ENCODE results near the gene TMEM132D. TPM values are rescaled to one million over a fixed set of nuclear protein-coding genes. Genes with fewer than 3 reads are reported as not detected.

TMEM132D gene
- total and polyA plus RNA-seq, 2 of the 8 experiments (the other 6 are each of a cell fraction or from before 2014, with no cell fraction given), result 3.5 to 10.1 TPM

DNA sequence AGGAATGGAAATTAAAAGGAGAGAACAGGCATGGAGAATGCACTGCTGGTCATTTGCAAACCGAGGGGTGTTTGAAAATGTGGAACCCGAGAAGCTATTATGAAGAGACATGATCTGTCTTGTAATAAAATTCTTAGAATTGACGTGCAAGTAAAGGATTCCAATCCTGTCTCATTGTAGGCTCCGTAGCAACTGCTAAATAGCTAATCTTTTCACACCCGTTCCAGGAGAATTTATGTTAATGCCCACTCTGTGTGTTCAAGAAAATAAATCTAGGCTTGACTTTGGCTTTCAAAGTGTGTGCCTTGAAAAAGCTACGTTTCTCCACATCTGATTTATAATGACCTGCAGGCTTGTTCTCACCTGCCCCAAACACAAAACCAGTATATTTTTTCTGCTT lies 669.6 kb downstream of the TMEM132D start:
- no peaks in the 10 kb centered on the region for H3K79me1 ChIP-seq (ENCODE audit: low read depth, low read length)
- no peak overlapping the region for H2AFZ ChIP-seq (ENCODE audit: low read length)
- H4K20me1 ChIP-seq (replicated peaks in 1 of 2; ENCODE audit: control insufficient read depth in 1 of 2, insufficient read depth in 2 of 2, low read length in 2 of 2), result no peaks in the 10 kb centered on the region
- no peak overlapping the region for H3K14ac ChIP-seq (ENCODE audit: insufficient read length)
- no peaks in the 10 kb centered on the region for H3K23me2 ChIP-seq (ENCODE audit: low read depth, low read length)
- H3K18ac ChIP-seq (ENCODE audit: extremely low read depth, low read length), result no peak overlapping the region
- H3K4me1 ChIP-seq (replicated peaks in 1 of 4; ENCODE audit: control insufficient read depth in 3 of 4, insufficient read depth in 4 of 4, low read length in 3 of 4), result no peaks in the 10 kb centered on the region
- 77% methylated on average over 6 of the region's 6 CpGs; no CpG with 5 or more reads in 1 of the 2 experiments for WGBS, 2 experiments (ENCODE audit: extremely low coverage in 1 of 2, insufficient coverage in 1 of 2, insufficient read length in 1 of 2, insufficient replicate concordance in 2 of 2, low coverage in 1 of 2, low lambda C conversion rate in 2 of 2, missing lambda C conversion rate in 1 of 2)
- H2BK12ac ChIP-seq (ENCODE audit: low read depth, low read length), result no peak overlapping the region
- no peak overlapping the region for H4K8ac ChIP-seq (ENCODE audit: extremely low read depth, insufficient read depth, low read length)
- no peak overlapping the region for H2BK5ac ChIP-seq (ENCODE audit: low read depth, low read length)
- no peaks in the 10 kb centered on the region for H3K9me3 ChIP-seq (ENCODE audit: insufficient read depth in 2 of 2, low read depth in 1 of 2, low read length in 1 of 2)
- DNase-seq (ENCODE audit: low read depth in 1 of 2, low spot score in 2 of 2) (no peak), FAIRE-seq (no peak)
- H3K27ac ChIP-seq (ENCODE audit: low read depth, low read length), result no peak overlapping the region
- no peak overlapping the region for H2BK120ac ChIP-seq (replicated peaks; ENCODE audit: low read depth, low read length)
- no peak overlapping the region for H2BK20ac ChIP-seq (ENCODE audit: low read length)
- H2AK5ac ChIP-seq (ENCODE audit: low read depth, low read length), result no peak overlapping the region
- no peak overlapping the region for H2BK15ac ChIP-seq (ENCODE audit: low read length)
- no peak overlapping the region for H3K4me3 ChIP-seq (ENCODE audit: extremely low read depth in 1 of 4, insufficient read depth in 2 of 4, low read depth in 3 of 4, low read length in 4 of 4)
- H3K4me2 ChIP-seq (ENCODE audit: insufficient read depth in 1 of 2, low read depth in 2 of 2, low read length in 2 of 2), result no peak overlapping the region
- no peak overlapping the region for H3K56ac ChIP-seq (replicated peaks; ENCODE audit: insufficient read length, low read depth, low read length)
- H3K36me3 ChIP-seq (ENCODE audit: control insufficient read depth in 2 of 4, insufficient read depth in 4 of 4, low read length in 3 of 4), result no peaks in the 10 kb centered on the region; a peak in 1 of 8 replicates
- H3K23ac ChIP-seq (ENCODE audit: insufficient read length), result no peak overlapping the region
- no peaks in the 10 kb centered on the region for H3K79me2 ChIP-seq (ENCODE audit: control insufficient read depth in 1 of 2, insufficient read depth in 2 of 2, low read length in 2 of 2)
- ChIA-PET POLR2A (ENCODE audit: partially characterized antibody) (no interaction called here), CTCF (ENCODE audit: partially characterized antibody) (interaction anchor here (0.9 to 2.0 kb wide), 3 partner anchors 9 to 677 kb away, joined by 3 to 7 read pairs (median 3); no protein-coding TSS in a partner anchor)
- no peak overlapping the region for H4K5ac ChIP-seq (ENCODE audit: insufficient read length, low read depth, low read length)
- H4K91ac ChIP-seq (replicated peaks; ENCODE audit: insufficient read length, low read length), result no peak overlapping the region
- no peaks in the 10 kb centered on the region for H3K27me3 ChIP-seq (replicated peaks in 1 of 4; ENCODE audit: control insufficient read depth in 3 of 4, extremely low read depth in 1 of 4, insufficient read depth in 3 of 4, low read length in 3 of 4)
- no peak overlapping the region for H3K4ac ChIP-seq (replicated peaks; ENCODE audit: insufficient read length, low read depth, low read length)
- no peak overlapping the region for H3K9ac ChIP-seq (replicated peaks in 1 of 4; ENCODE audit: extremely low read depth in 1 of 4, low read depth in 3 of 4, low read length in 3 of 4)
- TF ChIP-seq RXRA (IDR thresholded peaks at IDR 0.05; ENCODE audit: insufficient read depth, low read depth, low read length), result no peak
- no peak for TF ChIP-seq ATF2 (IDR thresholded peaks at IDR 0.05; ENCODE audit: low read length)
- no peak for TF ChIP-seq HDAC2 (IDR thresholded peaks at IDR 0.05; ENCODE audit: borderline replicate concordance in 1 of 2, low read depth in 2 of 2, low read length in 2 of 2)
- TF ChIP-seq SIX5 (IDR thresholded peaks at IDR 0.05; ENCODE audit: low read depth, low read length), result no peak
- no peak for TF ChIP-seq SP1 (IDR thresholded peaks at IDR 0.05; ENCODE audit: low read depth, low read length)
- TF ChIP-seq CTBP2 (IDR thresholded peaks at IDR 0.05; ENCODE audit: borderline replicate concordance, insufficient read depth, insufficient read length, low read length), result no peak
- TF ChIP-seq CBX8 (IDR thresholded peaks at IDR 0.05; ENCODE audit: borderline replicate concordance, low read depth, low read length), result no peak
- no peak for TF ChIP-seq TAF7 (optimal IDR thresholded peaks at IDR 0.05; ENCODE audit: borderline replicate concordance, low read depth, low read length)
- no peak for TF ChIP-seq CREB1 (IDR thresholded peaks at IDR 0.05)
- no peak for TF ChIP-seq KDM1A (IDR thresholded peaks at IDR 0.05; ENCODE audit: borderline replicate concordance, low read length)
- no peak for TF ChIP-seq NANOG (IDR thresholded peaks at IDR 0.05; ENCODE audit: insufficient read depth, low read depth, low read length, poor library complexity, severe bottlenecking)
- TF ChIP-seq EZH2 (IDR thresholded peaks at IDR 0.05; ENCODE audit: low read depth, low read length, severe bottlenecking), result no peak

Data from H1 (cell line).